Non-pigmented ciliary epithelial cell (primary cell): ENCODE results near the gene AAGAB.
"Not testable (repeated sequence)": the region's sequence is repeated elsewhere in the genome, so short reads cannot be mapped to it uniquely, and the experiment has no call there.

Source experiments
- DNase-seq: peaks from one replicate; pipeline ENCODE4 v3.0.0-alpha.2; 2010; ENCODE audit warnings: low read depth

Gene AAGAB

GRCh38 chr15:67171471-67171870 is 83.0 kb downstream of the AAGAB start:
- no peak for DNase-seq

- no peak for DNase-seq
Measured at GRCh38 chr15:67170143-67170925, 84.1 kb downstream of the AAGAB start.

- DNase-seq, result no peak
Measured at GRCh38 chr15:67168694-67169093, 85.8 kb downstream of the AAGAB start.

- DNase-seq, result no peak
Measured at GRCh38 chr15:67167091-67167490, 87.4 kb downstream of the AAGAB start.

- DNase-seq, result no peak
Measured at GRCh38 chr15:67166280-67167009, 88.0 kb downstream of the AAGAB start.

- DNase-seq, result no peak
Measured at GRCh38 chr15:67165254-67166253, 88.9 kb downstream of the AAGAB start.

GRCh38 chr15:67164811-67165253 is 89.6 kb downstream of the AAGAB start:
- no peak for DNase-seq

- DNase-seq, result no peak
Measured at GRCh38 chr15:67164401-67164791, 90.1 kb downstream of the AAGAB start.

GRCh38 chr15:67163180-67163579 is 91.3 kb downstream of the AAGAB start:
- DNase-seq, result no peak

- DNase-seq, result no peak
Measured at GRCh38 chr15:67161881-67162280, 92.6 kb downstream of the AAGAB start.

GRCh38 chr15:67161412-67161811 is 93.0 kb downstream of the AAGAB start:
- DNase-seq, result no peak

- no peak for DNase-seq
Measured at GRCh38 chr15:67158367-67158766, 96.1 kb downstream of the AAGAB start.

GRCh38 chr15:67157521-67158252 is 96.8 kb downstream of the AAGAB start:
- no peak for DNase-seq

GRCh38 chr15:67156834-67157233 is 97.6 kb downstream of the AAGAB start:
- no peak for DNase-seq

GRCh38 chr15:67156426-67156825 is 98.0 kb downstream of the AAGAB start:
- no peak for DNase-seq

- no peak for DNase-seq
Measured at GRCh38 chr15:67154249-67154648, 100.2 kb downstream of the AAGAB start.

- DNase-seq, result not testable (repeated sequence)
Measured at GRCh38 chr15:67153044-67153443, 101.4 kb downstream of the AAGAB start.

GRCh38 chr15:67152429-67152828 is 102.0 kb downstream of the AAGAB start:
- DNase-seq, result no peak
